ENCODE measurements around the gene TUNAR.

TUNAR gene

GRCh38 chr14:95876761-95877538, at the start of gene TUNAR:
Gene TUNAR, plus strand, starts transcription at chr14:95876832.
- ATAC-seq: no peak

GRCh38 chr14:95828649-95829265, 47.9 kb upstream of the TUNAR start:
- ATAC-seq: no peak

- ATAC-seq: no peak
Observed at GRCh38 chr14:95829321-95829720, 47.3 kb upstream of the TUNAR start.

GRCh38 chr14:95830386-95830785, 46.2 kb upstream of the TUNAR start:
- no peak for ATAC-seq

GRCh38 chr14:95831041-95831440, 45.6 kb upstream of the TUNAR start:
- ATAC-seq: no peak

GRCh38 chr14:95831468-95831867, 45.2 kb upstream of the TUNAR start:
- no peak for ATAC-seq

- ATAC-seq: no peak
Observed at GRCh38 chr14:95832012-95832411, 44.6 kb upstream of the TUNAR start.

GRCh38 chr14:95833429-95833828, 43.2 kb upstream of the TUNAR start:
- no peak for ATAC-seq

- ATAC-seq: no peak
Observed at GRCh38 chr14:95834496-95834895, 42.1 kb upstream of the TUNAR start.

- ATAC-seq: peak; percentile 41 to 56
Observed at GRCh38 chr14:95835121-95835730, 41.4 kb upstream of the TUNAR start.

- no peak for ATAC-seq
Observed at GRCh38 chr14:95838862-95839261, 37.8 kb upstream of the TUNAR start.

GRCh38 chr14:95840094-95840700, 36.4 kb upstream of the TUNAR start:
- no peak for ATAC-seq

- ATAC-seq: no peak
Observed at GRCh38 chr14:95841668-95842067, 35.0 kb upstream of the TUNAR start.

GRCh38 chr14:95849761-95850160, 26.9 kb upstream of the TUNAR start:
- ATAC-seq: no peak

GRCh38 chr14:95850429-95850828, 26.2 kb upstream of the TUNAR start:
- ATAC-seq: no peak

GRCh38 chr14:95855606-95856005, 21.0 kb upstream of the TUNAR start:
- no peak for ATAC-seq

- no peak for ATAC-seq
Observed at GRCh38 chr14:95857275-95857674, 19.4 kb upstream of the TUNAR start.

- ATAC-seq: no peak
Observed at GRCh38 chr14:95858893-95859292, 17.7 kb upstream of the TUNAR start.

GRCh38 chr14:95862243-95862642, 14.4 kb upstream of the TUNAR start:
- ATAC-seq: no peak

- ATAC-seq: no peak
Observed at GRCh38 chr14:95863295-95863694, 13.3 kb upstream of the TUNAR start.

GRCh38 chr14:95869776-95870175, 6.9 kb upstream of the TUNAR start:
- ATAC-seq: no peak

GRCh38 chr14:95870772-95871171, 5.9 kb upstream of the TUNAR start:
- no peak for ATAC-seq

GRCh38 chr14:95871531-95871930, 5.1 kb upstream of the TUNAR start:
- ATAC-seq: no peak

- no peak for ATAC-seq
Observed at GRCh38 chr14:95872777-95873176, 3.9 kb upstream of the TUNAR start.

Measured in activated CD4-positive, CD25-positive, alpha-beta regulatory T cell treated with anti-CD3 and anti-CD28 coated beads, Interleukin-2, amount 50 U/mL, for 24 hours (primary cell).